HL-60 (cell line): ENCODE measurements around the gene LRRTM4.

Experiments used
- CTCF ChIP-seq: IDR thresholded peaks from one replicate; pipeline ENCODE4 v1.5.1; 2011; ENCODE audit warnings: low read length, control low read depth, inconsistent platforms; ENCODE audit not compliant: insufficient read depth
- GABPA ChIP-seq: IDR thresholded peaks from 2 replicates; pipeline ENCODE4 v1.6.1; 2012; ENCODE audit warnings: low read depth
- POLR2AphosphoS5 ChIP-seq: IDR thresholded peaks from 2 replicates; pipeline ENCODE4 v1.6.1; 2012; ENCODE audit warnings: low read depth
- REST ChIP-seq: IDR thresholded peaks from 2 replicates; pipeline ENCODE4 v1.6.1; 2012; ENCODE audit warnings: low read depth; ENCODE audit not compliant: insufficient replicate concordance

- TF ChIP-seq CTCF (no peak), GABPA (no peak), REST (no peak), POLR2AphosphoS5 (no peak)
These were observed 434.2 kb downstream of the LRRTM4 start for GRCh38 chr2:77087987-77088414.
